WI38 (cell line): ENCODE measurements around the gene CTNNBIP1.

Source experiments
- H3K4me3 ChIP-seq: 2 replicates; pipeline ENCODE4 v1.5.1; 2011; ENCODE audit warnings: low read depth, mild to moderate bottlenecking, control low read depth, low read length
- TF ChIP-seq, protein P1 (sequence below): IDR thresholded peaks from 2 replicates; pipeline ENCODE4 v1.5.1; 2012; ENCODE audit warnings: low read depth, mild to moderate bottlenecking, control low read depth, low read length

Gene CTNNBIP1

DNA sequence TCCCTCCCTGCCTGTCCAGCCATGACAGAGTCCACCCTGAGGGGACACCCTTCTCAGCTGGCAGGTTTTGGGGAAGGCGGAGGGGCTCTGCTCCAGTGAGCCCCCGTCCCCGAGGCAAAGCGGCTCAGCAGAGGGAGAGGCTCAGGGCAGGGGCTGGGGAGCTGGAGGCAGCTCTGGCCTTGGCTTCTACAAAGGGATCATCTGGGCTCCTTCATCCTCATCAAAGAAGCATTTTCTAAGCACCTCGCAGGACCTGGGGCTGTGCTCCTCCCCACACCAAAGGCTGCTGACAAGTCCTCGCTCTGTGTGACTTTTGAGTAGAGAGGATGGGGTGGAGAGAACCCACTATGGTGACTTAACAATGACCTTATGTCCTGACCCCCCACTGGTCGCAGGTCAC is 65.3 kb downstream of the CTNNBIP1 start:
- H3K4me3 ChIP-seq: no peak overlapping the region
- TF ChIP-seq, protein P1, sequence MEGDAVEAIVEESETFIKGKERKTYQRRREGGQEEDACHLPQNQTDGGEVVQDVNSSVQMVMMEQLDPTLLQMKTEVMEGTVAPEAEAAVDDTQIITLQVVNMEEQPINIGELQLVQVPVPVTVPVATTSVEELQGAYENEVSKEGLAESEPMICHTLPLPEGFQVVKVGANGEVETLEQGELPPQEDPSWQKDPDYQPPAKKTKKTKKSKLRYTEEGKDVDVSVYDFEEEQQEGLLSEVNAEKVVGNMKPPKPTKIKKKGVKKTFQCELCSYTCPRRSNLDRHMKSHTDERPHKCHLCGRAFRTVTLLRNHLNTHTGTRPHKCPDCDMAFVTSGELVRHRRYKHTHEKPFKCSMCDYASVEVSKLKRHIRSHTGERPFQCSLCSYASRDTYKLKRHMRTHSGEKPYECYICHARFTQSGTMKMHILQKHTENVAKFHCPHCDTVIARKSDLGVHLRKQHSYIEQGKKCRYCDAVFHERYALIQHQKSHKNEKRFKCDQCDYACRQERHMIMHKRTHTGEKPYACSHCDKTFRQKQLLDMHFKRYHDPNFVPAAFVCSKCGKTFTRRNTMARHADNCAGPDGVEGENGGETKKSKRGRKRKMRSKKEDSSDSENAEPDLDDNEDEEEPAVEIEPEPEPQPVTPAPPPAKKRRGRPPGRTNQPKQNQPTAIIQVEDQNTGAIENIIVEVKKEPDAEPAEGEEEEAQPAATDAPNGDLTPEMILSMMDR: no peak

DNA sequence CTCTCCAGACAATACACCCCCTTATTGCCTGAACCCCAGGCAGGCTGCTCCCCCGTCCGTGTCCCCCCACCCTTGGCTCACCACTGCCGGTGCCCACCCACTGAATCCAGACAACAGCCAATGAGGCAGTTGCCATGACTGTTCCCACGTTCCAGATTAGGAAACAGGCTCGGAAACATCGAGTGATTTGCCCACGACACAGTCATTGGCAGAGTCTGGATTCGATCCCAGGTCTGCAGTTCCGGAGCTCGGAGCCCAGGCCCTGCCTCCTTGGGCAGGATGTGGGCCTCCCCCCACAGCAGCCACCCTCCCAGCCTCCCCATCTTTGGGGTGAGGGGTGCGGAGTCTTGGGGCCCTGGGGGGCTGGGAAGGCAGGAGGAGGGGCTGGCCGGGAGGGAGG is 66.0 kb downstream of the CTNNBIP1 start:
- TF ChIP-seq, protein P1: no peak
- H3K4me3 ChIP-seq: no peak overlapping the region

DNA sequence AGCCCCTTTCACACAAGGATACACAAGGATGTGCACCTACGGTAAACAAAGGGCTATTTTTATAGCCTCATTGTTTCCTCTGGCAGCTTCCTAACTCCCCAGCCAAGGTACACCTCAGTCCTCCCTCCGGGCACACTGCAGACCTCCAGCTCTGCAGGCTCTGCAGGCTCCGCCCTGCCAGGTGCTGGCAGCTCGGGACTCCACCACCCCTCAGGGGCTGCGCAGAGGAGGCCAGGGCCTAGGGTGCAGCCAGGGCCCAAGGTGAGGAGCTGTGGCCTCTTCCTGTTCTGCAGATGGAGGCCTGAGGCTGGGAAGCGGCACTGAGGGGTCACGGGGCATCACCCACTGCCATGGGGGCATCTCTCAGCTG is 66.5 kb downstream of the CTNNBIP1 start:
- H3K4me3 ChIP-seq: no peak overlapping the region

DNA sequence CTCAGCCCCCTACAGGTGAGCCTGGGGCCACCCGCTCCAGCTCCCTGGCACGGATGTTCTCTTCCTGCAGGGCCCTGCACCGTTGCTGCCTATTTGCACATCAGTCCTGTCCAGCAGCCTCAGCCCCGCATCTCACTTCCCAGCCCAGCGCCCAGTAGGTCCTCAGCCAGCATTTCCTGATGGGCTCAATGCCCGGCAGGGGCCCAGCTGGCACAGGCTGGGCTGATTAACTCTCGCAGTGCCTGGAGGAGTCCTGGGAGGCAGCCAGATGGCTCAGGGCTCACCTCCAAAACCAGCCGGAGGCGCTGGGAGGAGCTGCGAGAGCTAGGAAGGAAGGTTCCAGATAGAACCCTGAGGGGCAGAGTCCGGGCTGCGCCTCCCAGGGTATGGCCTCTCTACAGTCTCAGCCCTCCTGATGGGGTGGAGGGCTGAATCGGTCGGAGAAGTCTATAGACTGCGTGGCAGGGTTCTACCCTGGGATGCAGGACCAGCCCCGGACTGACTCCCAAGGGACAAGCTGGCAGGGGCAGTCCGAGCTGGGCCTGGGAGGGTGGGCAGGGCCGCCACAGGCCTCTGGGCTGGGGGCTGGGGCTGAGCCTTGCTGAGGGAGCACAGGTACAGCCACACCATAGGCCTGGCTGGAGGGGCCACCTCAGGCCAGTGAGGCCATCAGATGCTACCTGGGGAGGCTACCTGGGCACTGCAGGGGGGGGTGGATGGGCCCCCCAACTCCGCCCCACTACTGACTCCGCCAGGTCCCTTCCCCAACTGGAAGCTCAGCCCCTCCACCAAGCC is 67.1 kb downstream of the CTNNBIP1 start:
- TF ChIP-seq, protein P1: no peak
- H3K4me3 ChIP-seq: no peak overlapping the region

More for the DNA sequence above, 66.5 kb downstream of the CTNNBIP1 start:
- TF ChIP-seq, protein P1: no peak

DNA sequence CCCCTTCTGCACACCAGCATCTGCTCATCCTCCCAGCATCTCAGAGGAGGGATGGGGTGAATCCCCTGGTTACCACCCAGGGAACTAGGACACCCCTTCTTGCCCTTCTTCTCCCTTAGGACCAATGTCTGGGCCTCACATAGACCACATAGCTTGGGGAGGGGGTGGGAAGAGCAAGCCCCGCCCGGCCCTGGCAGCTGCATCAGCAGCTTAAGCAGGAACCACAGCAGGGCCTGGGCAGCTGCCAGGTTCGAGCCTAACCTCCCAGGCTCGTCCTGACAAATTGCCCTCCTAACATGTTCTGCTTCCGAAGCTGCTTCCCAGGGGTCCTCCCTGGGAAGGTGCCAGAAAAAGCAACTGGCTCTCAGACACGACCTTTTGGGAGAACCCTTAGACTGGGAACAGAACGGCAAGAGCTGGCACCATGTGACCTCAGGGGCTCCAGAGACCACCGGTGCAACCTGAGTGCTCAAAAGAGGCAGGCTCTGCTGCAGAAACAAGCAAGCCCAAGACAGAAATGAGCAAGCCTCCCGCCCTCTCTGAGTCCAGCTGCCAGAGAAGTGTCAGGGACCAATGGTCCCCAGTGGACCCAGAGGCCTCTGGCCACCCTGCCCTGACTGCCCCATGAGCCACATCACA is 67.9 kb downstream of the CTNNBIP1 start:
- TF ChIP-seq, protein P1: no peak
- no peak overlapping the region for H3K4me3 ChIP-seq

DNA sequence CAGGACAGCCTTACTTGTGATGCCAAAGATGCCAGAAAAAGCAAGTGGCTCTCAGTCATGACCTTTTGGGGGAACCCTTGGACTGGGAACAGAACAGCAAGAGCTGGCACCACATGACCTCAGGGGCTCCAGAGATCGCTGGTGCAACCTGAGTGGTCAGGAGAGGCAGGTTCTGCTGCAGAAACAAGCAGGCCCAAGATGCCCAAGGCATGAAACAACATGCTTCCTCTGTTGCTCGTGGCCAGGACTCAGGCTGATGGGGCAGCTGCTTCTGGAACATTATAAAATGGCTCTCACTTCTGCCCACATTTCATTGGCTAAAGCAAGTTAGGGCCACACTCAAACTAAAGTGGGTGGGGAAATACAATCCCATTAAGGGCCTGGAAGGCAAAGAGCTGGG is 68.6 kb downstream of the CTNNBIP1 start:
- no peak overlapping the region for H3K4me3 ChIP-seq
- TF ChIP-seq, protein P1: no peak

DNA sequence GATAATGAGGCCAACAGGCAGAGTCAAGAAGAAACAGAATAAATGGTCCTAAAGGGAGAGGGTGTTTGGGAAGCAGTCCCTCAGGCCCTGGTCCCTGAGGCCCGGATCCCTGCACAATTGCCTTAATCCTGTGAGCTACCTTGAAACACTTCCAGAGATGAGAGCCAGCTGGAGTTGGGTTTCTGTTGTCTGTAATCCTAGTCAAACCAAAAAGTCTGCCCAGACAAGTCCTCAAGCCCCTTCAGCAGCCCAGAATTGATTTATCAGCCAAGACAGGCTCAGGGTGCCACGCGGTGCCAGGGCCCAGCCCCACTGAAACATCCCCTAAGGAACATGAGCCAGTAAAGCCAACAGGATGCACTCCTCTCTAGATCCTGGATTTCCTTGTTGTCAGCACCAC is 69.9 kb downstream of the CTNNBIP1 start:
- TF ChIP-seq, protein P1: no peak

More for the DNA sequence above, 69.9 kb downstream of the CTNNBIP1 start:
- H3K4me3 ChIP-seq: no peak overlapping the region
